H1 (cell line): ENCODE data around the gene KRTAP20-1. TPM values are rescaled to one million over a fixed set of nuclear protein-coding genes. Genes with fewer than 3 reads are reported as not detected.

ENCODE experiments used
- CTCF ChIA-PET: fragments of 300-600 bp; sonication (Branson Sonifier 250); formaldehyde crosslinking; loops from one replicate; lab custom pipeline; 2021; ENCODE audit not compliant: partially characterized antibody; lab: Charles Lee
- POLR2A ChIA-PET: fragments of 300-600 bp; sonication (Branson Sonifier 250); formaldehyde crosslinking; loops from one replicate; lab custom pipeline; 2021; ENCODE audit warnings: inconsistent platforms; ENCODE audit not compliant: partially characterized antibody; lab: Charles Lee
- DNase-seq, 2 experiments: peaks; one replicate each; pipeline versions ENCODE4 v3.0.0 to v3.0.0-alpha.2; 2010 to 2022; ENCODE audit warnings: low spot score in 2 of 2, low read depth in 1 of 2, mixed read lengths in 1 of 2
- FAIRE-seq: peaks from 2 replicates; lab custom pipeline; 2011; peaks lifted over from hg19 to GRCh38; lab: Jason Lieb, UNC
- H2AFZ ChIP-seq: 2 replicates; pipeline ENCODE4 v1.8.1; 2012; ENCODE audit warnings: low read length, inconsistent platforms
- H2AK5ac ChIP-seq: 2 replicates; pipeline ENCODE4 v1.6.1; 2013; ENCODE audit warnings: low read depth, low read length
- H2BK120ac ChIP-seq: replicated peaks from 2 replicates; pipeline ENCODE3; 2013; ENCODE audit warnings: low read depth, low read length, inconsistent platforms
- H2BK12ac ChIP-seq: 2 replicates; pipeline ENCODE4 v1.6.1; 2013; ENCODE audit warnings: low read depth, low read length
- H2BK15ac ChIP-seq: 2 replicates; pipeline ENCODE4 v1.6.1; 2013; ENCODE audit warnings: low read length
- H2BK20ac ChIP-seq: 2 replicates; pipeline ENCODE4 v1.6.1; 2013; ENCODE audit warnings: low read length
- H2BK5ac ChIP-seq: 2 replicates; pipeline ENCODE4 v1.6.1; 2013; ENCODE audit warnings: low read depth, low read length
- H3K14ac ChIP-seq: 2 replicates; pipeline ENCODE4 v1.6.1; 2013; ENCODE audit warnings: inconsistent platforms; ENCODE audit not compliant: insufficient read length
- H3K18ac ChIP-seq: 2 replicates; pipeline ENCODE4 v1.6.1; 2013; ENCODE audit warnings: low read length; ENCODE audit errors: extremely low read depth
- H3K23ac ChIP-seq: 2 replicates; pipeline ENCODE4 v1.6.1; 2013; ENCODE audit warnings: inconsistent platforms; ENCODE audit not compliant: insufficient read length
- H3K23me2 ChIP-seq: 2 replicates; pipeline ENCODE4 v1.6.1; 2013; ENCODE audit warnings: low read depth, low read length
- H3K27ac ChIP-seq: 2 replicates; pipeline ENCODE4 v1.6.1; 2011; ENCODE audit warnings: low read depth, low read length, inconsistent platforms
- H3K27me3 ChIP-seq, 4 experiments: replicated peaks in 1 of 4; 1 replicate in 1 of 4; 2 replicates in 3 of 4; pipeline versions ENCODE4 v1.6.1 to v1.8.1; 2011 to 2013; ENCODE audit warnings: low read length in 3 of 4, mild to moderate bottlenecking in 3 of 4, inconsistent platforms in 2 of 4, mixed read lengths in 2 of 4, moderate library complexity in 1 of 4; ENCODE audit not compliant: control insufficient read depth in 3 of 4, insufficient read depth in 3 of 4; ENCODE audit errors: extremely low read depth in 1 of 4
- H3K36me3 ChIP-seq, 4 experiments: 2 replicates each; pipeline versions ENCODE4 v1.6.1 to v1.8.1; 2011 to 2013; ENCODE audit warnings: mild to moderate bottlenecking in 4 of 4, low read length in 3 of 4, moderate library complexity in 2 of 4, control low read depth in 1 of 4, inconsistent platforms in 1 of 4; ENCODE audit not compliant: insufficient read depth in 4 of 4, control insufficient read depth in 2 of 4
- H3K4ac ChIP-seq: replicated peaks from 2 replicates; pipeline ENCODE3; 2013; ENCODE audit warnings: low read length, low read depth, mixed read lengths, inconsistent platforms; ENCODE audit not compliant: insufficient read length
- H3K4me1 ChIP-seq, 4 experiments: replicated peaks in 1 of 4; 1 replicate in 1 of 4; 2 replicates in 3 of 4; pipeline versions ENCODE4 v1.6.1 to v1.8.1; 2011 to 2013; ENCODE audit warnings: low read length in 3 of 4, inconsistent platforms in 2 of 4, mixed read lengths in 1 of 4; ENCODE audit not compliant: insufficient read depth in 4 of 4, control insufficient read depth in 3 of 4
- H3K4me2 ChIP-seq, 2 experiments: 2 replicates each; pipeline versions ENCODE4 v1.6.1 to v1.8.1; 2011 to 2013; ENCODE audit warnings: low read depth in 2 of 2, low read length in 2 of 2, control low read depth in 1 of 2, inconsistent platforms in 1 of 2, mild to moderate bottlenecking in 1 of 2; ENCODE audit not compliant: insufficient read depth in 1 of 2
- H3K4me3 ChIP-seq, 4 experiments: fragments of 200-600, 300-600 bp in 1 of 4; sonication (generic), shearing (Covaris generic), sonication (Bioruptor Twin) in 1 of 4; 2 replicates each; pipeline versions ENCODE4 v1.5.1 to v1.8.1; 2011 to 2016; ENCODE audit warnings: low read length in 4 of 4, low read depth in 3 of 4, control low read depth in 2 of 4, inconsistent platforms in 2 of 4, mild to moderate bottlenecking in 2 of 4, mixed read lengths in 1 of 4, moderate library complexity in 1 of 4; ENCODE audit not compliant: insufficient read depth in 2 of 4; ENCODE audit errors: extremely low read depth in 1 of 4
- H3K56ac ChIP-seq: replicated peaks from 2 replicates; pipeline ENCODE3; 2013; ENCODE audit warnings: low read depth, mild to moderate bottlenecking, mixed read lengths, low read length, inconsistent platforms; ENCODE audit not compliant: insufficient read length
- H3K79me1 ChIP-seq: 2 replicates; pipeline ENCODE4 v1.6.1; 2013; ENCODE audit warnings: low read depth, low read length, control low read depth
- H3K79me2 ChIP-seq, 2 experiments: 2 replicates each; pipeline versions ENCODE4 v1.6.1 to v1.8.1; 2012 to 2013; ENCODE audit warnings: low read length in 2 of 2, mild to moderate bottlenecking in 2 of 2, inconsistent platforms in 1 of 2; ENCODE audit not compliant: insufficient read depth in 2 of 2, control insufficient read depth in 1 of 2
- H3K9ac ChIP-seq, 4 experiments: replicated peaks in 1 of 4; 1 replicate in 1 of 4; 2 replicates in 3 of 4; pipeline versions ENCODE4 v1.6.1 to v1.8.1; 2011 to 2013; ENCODE audit warnings: low read depth in 3 of 4, low read length in 3 of 4, control low read depth in 2 of 4, mild to moderate bottlenecking in 2 of 4, moderate library complexity in 2 of 4, inconsistent platforms in 1 of 4; ENCODE audit errors: extremely low read depth in 1 of 4
- H3K9me3 ChIP-seq, 2 experiments: 2 replicates each; pipeline versions ENCODE4 v1.6.1 to v1.8.1; 2012 to 2013; ENCODE audit warnings: mild to moderate bottlenecking in 2 of 2, moderate library complexity in 2 of 2, control low read depth in 1 of 2, inconsistent platforms in 1 of 2, low read depth in 1 of 2, low read length in 1 of 2, mixed read lengths in 1 of 2; ENCODE audit not compliant: insufficient read depth in 2 of 2
- H4K20me1 ChIP-seq, 2 experiments: replicated peaks in 1 of 2; 2 replicates each; pipeline versions ENCODE3 to v1.8.1; 2011 to 2013; ENCODE audit warnings: inconsistent platforms in 2 of 2, low read length in 2 of 2, mild to moderate bottlenecking in 1 of 2; ENCODE audit not compliant: insufficient read depth in 2 of 2, control insufficient read depth in 1 of 2
- H4K5ac ChIP-seq: 2 replicates; pipeline ENCODE4 v1.6.1; 2013; ENCODE audit warnings: low read length, low read depth, mixed read lengths, inconsistent platforms; ENCODE audit not compliant: insufficient read length
- H4K8ac ChIP-seq: 2 replicates; pipeline ENCODE4 v1.8.0; 2013; ENCODE audit warnings: mild to moderate bottlenecking, moderate library complexity, low read length, inconsistent platforms; ENCODE audit not compliant: insufficient read depth; ENCODE audit errors: extremely low read depth
- H4K91ac ChIP-seq: replicated peaks from 2 replicates; pipeline ENCODE3; 2013; ENCODE audit warnings: low read length, mixed read lengths, inconsistent platforms; ENCODE audit not compliant: insufficient read length
- EGR1 ChIP-seq: IDR thresholded peaks from 2 replicates; pipeline ENCODE4 v1.6.1; 2011; ENCODE audit warnings: low read depth, low read length, borderline replicate concordance
- SIX5 ChIP-seq: IDR thresholded peaks from 2 replicates; pipeline ENCODE4 v1.6.1; 2011; ENCODE audit warnings: mild to moderate bottlenecking, low read depth, low read length
- SRF ChIP-seq: IDR thresholded peaks from 2 replicates; pipeline ENCODE4 v1.6.1; 2011; ENCODE audit warnings: mild to moderate bottlenecking, low read depth, low read length, moderate library complexity
- WGBS, 2 experiments: shearing (Covaris generic) in 1 of 2; methylation state at CpG; one replicate each; pipeline versions ENCODE4 v1.1.6 to v1.1.7; 2013 to 2015; ENCODE audit warnings: low lambda C conversion rate in 2 of 2, mixed read lengths in 2 of 2, inconsistent platforms in 1 of 2, low coverage in 1 of 2, missing lambda C conversion rate in 1 of 2; ENCODE audit not compliant: insufficient replicate concordance in 2 of 2, insufficient coverage in 1 of 2, insufficient read length in 1 of 2; ENCODE audit errors: extremely low coverage in 1 of 2, missing lambda C conversion rate in 1 of 2; 5-methylcytosine and 5-hydroxymethylcytosine counted together
- polyA plus RNA-seq, 7 experiments: library from polyadenylated mRNA; depleted of rRNA in 3 of 7; stranded (reverse) in 5 of 7; unstranded in 2 of 7; fragments of >200 nt in 5 of 7; fragments of 200-250 nt in 2 of 7; gene quantifications; 1 replicate in 5 of 7; 2 replicates in 1 of 7; 4 replicates in 1 of 7; pipeline versions ENCODE4 v1.2.1 to v1.2.3, GENCODE V29; 2011 to 2013; ENCODE audit warnings: missing spikeins in 2 of 7, mixed read lengths in 2 of 7
- total RNA-seq: library from RNA; stranded (reverse); fragmentation: NEBNext Ultra II Directional; extraction: Animal tissue kit (Norgen Biotek cat#: 25700); gene quantifications from 2 replicates; pipeline ENCODE4 v1.2.1, GENCODE V29; 2021

KRTAP20-1 gene
- total and polyA plus RNA-seq, 2 of the 8 experiments (the other 6 are each of a cell fraction or from before 2014, with no cell fraction given): not detected

DNA sequence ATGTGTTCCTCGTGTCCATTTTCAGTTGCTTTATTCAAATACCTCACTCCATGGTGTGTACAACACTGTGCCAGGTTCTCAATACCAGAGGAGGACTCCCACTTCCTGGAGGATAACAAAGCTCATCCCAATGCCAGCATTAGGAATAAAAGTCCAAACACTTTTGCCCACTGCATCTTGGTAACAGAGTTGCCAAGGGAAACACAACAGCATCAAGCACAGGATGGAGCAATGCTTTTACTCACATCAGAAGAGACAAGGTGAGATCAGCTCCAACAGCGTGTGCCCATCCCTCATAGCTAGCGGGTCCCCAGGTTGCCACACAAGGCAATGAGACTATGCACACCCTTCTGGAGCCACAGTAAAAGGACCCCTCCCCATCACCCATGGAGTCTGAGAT, 7.1 kb downstream of the KRTAP20-1 start:
- no peak overlapping the region for H3K9ac ChIP-seq
- no peaks in the 10 kb centered on the region for H3K79me1 ChIP-seq
- no peak overlapping the region for H3K27ac ChIP-seq
- H3K4me2 ChIP-seq: no peak overlapping the region
- no peak overlapping the region for H3K14ac ChIP-seq
- WGBS, 2 experiments: 90% methylated on average over 3 of the region's 3 CpGs; no CpG with 5 or more reads in 1 of the 2 experiments
- CTCF ChIA-PET: interaction anchor here (1.5 kb wide), 1 partner anchor 17 kb away, joined by 5 read pairs; no protein-coding TSS in a partner anchor
- FAIRE-seq (no peak), DNase-seq (no peak)
- H4K91ac ChIP-seq: no peak overlapping the region
- H3K23ac ChIP-seq: no peak overlapping the region
- H2AFZ ChIP-seq: no peak overlapping the region
- peaks cover 7% of the 10 kb centered on the region in 2 experiments for H3K9me3 ChIP-seq
- no peak overlapping the region for H2BK12ac ChIP-seq
- H3K4me1 ChIP-seq: peaks cover 0 to 2% (median 0%) of the 10 kb centered on the region in 4 experiments; a peak in 2 of 7 replicates
- no peak overlapping the region for H2AK5ac ChIP-seq
- no peak overlapping the region for H2BK20ac ChIP-seq
- H3K4ac ChIP-seq: no peak overlapping the region
- no peaks in the 10 kb centered on the region for H3K23me2 ChIP-seq
- no peaks in the 10 kb centered on the region for H3K36me3 ChIP-seq
- no peak overlapping the region for H3K56ac ChIP-seq
- H4K20me1 ChIP-seq: no peaks in the 10 kb centered on the region
- H2BK120ac ChIP-seq: no peak overlapping the region
- POLR2A ChIA-PET: no interaction called here
- no peak overlapping the region for H2BK15ac ChIP-seq
- no peak overlapping the region for H2BK5ac ChIP-seq
- TF ChIP-seq SRF (no peak), SIX5 (no peak), EGR1 (no peak)
- TF ChIP-seq, all 59 proteins: peak for 0
- Histone ChIP-seq H4K8ac (no peak overlapping the region), H3K27me3 (peaks cover 0 to 1% (median 0%) of the 10 kb centered on the region in 4 experiments; a peak in 1 of 7 replicates), H3K4me3 (no peak overlapping the region), H3K18ac (no peak overlapping the region), H4K5ac (no peak overlapping the region), H3K79me2 (no peaks in the 10 kb centered on the region)
